Activated CD4-positive, CD25-positive, alpha-beta regulatory T cell treated with anti-CD3 and anti-CD28 coated beads, Interleukin-2, amount 50 U/mL, for 16 hours (primary cell): Measurements from ENCODE around the gene ARHGAP40.
"Not testable (repeated sequence)": the region's sequence is repeated elsewhere in the genome, so short reads cannot be mapped to it uniquely, and the experiment has no call there.

Source experiments
- DNase-seq: peaks from one replicate; pipeline ENCODE4 v3.0.0-alpha.2; 2020; ENCODE audit warnings: low read depth, low spot score

ARHGAP40 gene

GRCh38 chr20:38588303-38588702 lies 13.3 kb upstream of the ARHGAP40 start:
- no peak for DNase-seq

GRCh38 chr20:38589351-38589750 lies 12.3 kb upstream of the ARHGAP40 start:
- no peak for DNase-seq

- no peak for DNase-seq
Observed at GRCh38 chr20:38589967-38590675, 11.5 kb upstream of the ARHGAP40 start.

- DNase-seq = no peak
Observed at GRCh38 chr20:38590676-38591473, 10.7 kb upstream of the ARHGAP40 start.

- no peak for DNase-seq
Observed at GRCh38 chr20:38591474-38592410, 9.9 kb upstream of the ARHGAP40 start.

GRCh38 chr20:38592411-38592790 lies 9.2 kb upstream of the ARHGAP40 start:
- DNase-seq = not testable (repeated sequence)

GRCh38 chr20:38594281-38594680 lies 7.3 kb upstream of the ARHGAP40 start:
- DNase-seq = not testable (repeated sequence)

- not testable (repeated sequence) for DNase-seq
Observed at GRCh38 chr20:38595886-38596285, 5.7 kb upstream of the ARHGAP40 start.

GRCh38 chr20:38599410-38599882 lies 2.2 kb upstream of the ARHGAP40 start:
- no peak for DNase-seq

GRCh38 chr20:38600057-38600456 lies 1.6 kb upstream of the ARHGAP40 start:
- no peak for DNase-seq

- DNase-seq = no peak
Observed at GRCh38 chr20:38602185-38602581, 574 bp downstream of the ARHGAP40 start.

- DNase-seq = no peak
Observed at GRCh38 chr20:38603286-38603685, 1.7 kb downstream of the ARHGAP40 start.

GRCh38 chr20:38604873-38605303 lies 3.3 kb downstream of the ARHGAP40 start:
- no peak for DNase-seq

GRCh38 chr20:38607351-38607750 lies 5.7 kb downstream of the ARHGAP40 start:
- DNase-seq = no peak

- no peak for DNase-seq
Observed at GRCh38 chr20:38608188-38608587, 6.6 kb downstream of the ARHGAP40 start.

GRCh38 chr20:38609815-38610214 lies 8.2 kb downstream of the ARHGAP40 start:
- no peak for DNase-seq

GRCh38 chr20:38610521-38610920 lies 8.9 kb downstream of the ARHGAP40 start:
- no peak for DNase-seq

GRCh38 chr20:38612751-38613515 lies 11.3 kb downstream of the ARHGAP40 start:
- no peak for DNase-seq

GRCh38 chr20:38615283-38615682 lies 13.7 kb downstream of the ARHGAP40 start:
- DNase-seq = no peak

GRCh38 chr20:38616457-38616856 lies 14.8 kb downstream of the ARHGAP40 start:
- DNase-seq = no peak
